Measurements from ENCODE around the gene DNAJC22. TPM values are rescaled to one million over a fixed set of nuclear protein-coding genes. Genes with fewer than 3 reads are reported as not detected.

Gene DNAJC22
- total and polyA plus RNA-seq, 11 donors = 0.08 to 4.4 (median 0.52) TPM; not detected in 4

- ATAC-seq = no peak
- H3K4me1 ChIP-seq = peaks cover 3 to 44% (median 24%) of the 10 kb centered on the region in 12 donors
- no peak for TF ChIP-seq CTCF (IDR thresholded peaks at IDR 0.05)
- TF ChIP-seq POLR2A (IDR thresholded peaks at IDR 0.05) = no peak
- DNase-seq = no peak
- no peak overlapping the region for H3K4me3 ChIP-seq
- H3K27ac ChIP-seq = peak overlapping the region in 1 of 12 donors; percentile 49
- no peaks in the 10 kb centered on the region for H3K36me3 ChIP-seq
- 79 to 96% (median 89%) methylated on average over 1 of the region's 1 CpG for WGBS, 4 donors
- intact Hi-C loops (cut with DNase I) = loop anchor here in 2 of 10 donors (2.0 to 10.0 kb wide), 3 partner anchors 146 to 217 kb away; no protein-coding TSS in a partner anchor
- H3K9me3 ChIP-seq = no peaks in the 10 kb centered on the region
- H3K27me3 ChIP-seq = peaks cover 0 to 4% (median 0%) of the 10 kb centered on the region in 9 donors
Observed at GRCh38 chr12:49364989-49365388, 18.3 kb downstream of the DNAJC22 start.

GRCh38 chr12:49365542-49365941, 18.9 kb downstream of the DNAJC22 start:
- Histone ChIP-seq H3K27me3 (no peaks in the 10 kb centered on the region), H3K9me3 (no peaks in the 10 kb centered on the region), H3K36me3 (no peaks in the 10 kb centered on the region), H3K27ac (peak overlapping the region in 1 of 12 donors; percentile 96), H3K4me3 (peak overlapping the region in 3 of 12 donors; percentile 3 to 92 (median 82)), H3K4me1 (peaks cover 3 to 47% (median 25%) of the 10 kb centered on the region in 12 donors)
- TF ChIP-seq POLR2A (IDR thresholded peaks at IDR 0.05) = no peak
- no peak for TF ChIP-seq CTCF (IDR thresholded peaks at IDR 0.05)
- no peak for DNase-seq
- WGBS, 4 donors = 80 to 88% (median 82%) methylated on average over 5 of the region's 5 CpGs
- no peak for ATAC-seq
- intact Hi-C loops (cut with DNase I) = loop anchor here in 2 of 10 donors (2.0 to 10.0 kb wide), 3 partner anchors 145 to 217 kb away; no protein-coding TSS in a partner anchor

- peak overlapping the region; percentile 31 to 99 (median 96) for H3K27ac ChIP-seq
- no peaks in the 10 kb centered on the region for H3K9me3 ChIP-seq
- WGBS, 4 donors = 14 to 19% (median 16%) methylated on average over 37 to 38 of the region's 38 CpGs
- intact Hi-C loops (cut with DNase I) = loop anchor here in 2 of 10 donors (5.0 to 10.0 kb wide), 2 partner anchors 209 to 216 kb away; no protein-coding TSS in a partner anchor
- ATAC-seq (peak in 2 of 4 donors; percentile 19 to 41), DNase-seq (no peak)
- peaks cover 3 to 47% (median 25%) of the 10 kb centered on the region in 12 donors for H3K4me1 ChIP-seq
- TF ChIP-seq CTCF (IDR thresholded peaks at IDR 0.05) (no peak), POLR2A (IDR thresholded peaks at IDR 0.05) (no peak)
- no peaks in the 10 kb centered on the region for H3K27me3 ChIP-seq
- no peaks in the 10 kb centered on the region for H3K36me3 ChIP-seq
- H3K4me3 ChIP-seq = peak overlapping the region; percentile 50 to 97 (median 88)
Observed at GRCh38 chr12:49366096-49366651, 19.5 kb downstream of the DNAJC22 start.

- DNase-seq = peak; percentile 88 to 95 (median 91)
- Histone ChIP-seq H3K27ac (peak overlapping the region; percentile 31 to 99 (median 96)), H3K4me1 (peaks cover 3 to 47% (median 25%) of the 10 kb centered on the region in 12 donors), H3K27me3 (no peaks in the 10 kb centered on the region), H3K4me3 (peak overlapping the region; percentile 50 to 97 (median 88)), H3K9me3 (no peaks in the 10 kb centered on the region), H3K36me3 (no peaks in the 10 kb centered on the region)
- 0 to 1% (median 1%) methylated on average over 30 to 97 of the region's 97 CpGs for WGBS, 4 donors
- TF ChIP-seq POLR2A (IDR thresholded peaks at IDR 0.05) (peak; percentile 11 to 64), CTCF (IDR thresholded peaks at IDR 0.05) (peak in 8 of 12 donors; percentile 14 to 52 (median 40))
- intact Hi-C loops (cut with DNase I) = loop anchor here in 2 of 10 donors (5.0 to 10.0 kb wide), 2 partner anchors 208 to 215 kb away; no protein-coding TSS in a partner anchor
- ATAC-seq = peak; percentile 84 to 95 (median 94)
Observed at GRCh38 chr12:49366652-49367380, 20.1 kb downstream of the DNAJC22 start.

Measured in heart left ventricle (tissue), 16 donors.